ENCODE results near the gene TMEM97. TPM values are rescaled to one million over a fixed set of nuclear protein-coding genes. Genes with fewer than 3 reads are reported as not detected.
"Not testable (repeated sequence)": the region's sequence is repeated elsewhere in the genome, so short reads cannot be mapped to it uniquely, and the experiment has no call there.

The TMEM97 gene
- 10 to 100 TPM; 14.3 to 25.1 (median 18.1) TPM for total RNA-seq
- long read RNA-seq, donor 1, transcript TMEM97-201 (3 exons, 2,568 nt): major isoform, 13 of 19 reads
- long read RNA-seq, donor 1, partial matches to known transcripts: 3 of 19 reads
- long read RNA-seq, donor 1, other reads (novel, unspliced or antisense): 2 of 19 reads
- long read RNA-seq, donor 2, partial matches to known transcripts: 0 of 4 reads
- long read RNA-seq, donor 2, other reads (novel, unspliced or antisense): 1 of 4 reads

GRCh38 chr17:28318759-28319597 is at the start of gene TMEM97:
TMEM97 (plus strand) TSS chr17:28319200; CDS start chr17:28319240, 40 bp downstream.
- H3K4me3 ChIP-seq: peak within 1 kb of the TSS; percentile 23
- H3K4me1 ChIP-seq (ENCODE audit: low read depth): peaks cover 14% of the 10 kb centered on the region
- no peaks in the 10 kb centered on the region for H3K36me3 ChIP-seq (ENCODE audit: low read depth)
- no peaks in the 10 kb centered on the region for H3K9me3 ChIP-seq
- intact Hi-C loops (cut with DNase I, micrococcal nuclease): no loop called here
- peak; percentile 99 for ATAC-seq
- peak; percentile 96 to 97 (median 97) for DNase-seq
- no peak for TF ChIP-seq CTCF (IDR thresholded peaks at IDR 0.05)

GRCh38 chr17:28270055-28270454 is 48.9 kb upstream of the TMEM97 start:
- intact Hi-C loops (cut with DNase I, micrococcal nuclease): no loop called here
- H3K4me1 ChIP-seq (ENCODE audit: low read depth): no peaks in the 10 kb centered on the region
- H3K9me3 ChIP-seq: no peaks in the 10 kb centered on the region
- ATAC-seq: no peak
- H3K36me3 ChIP-seq (ENCODE audit: low read depth): no peaks in the 10 kb centered on the region
- no peak overlapping the region for H3K4me3 ChIP-seq
- no peak for TF ChIP-seq CTCF (IDR thresholded peaks at IDR 0.05)
- DNase-seq: no peak

GRCh38 chr17:28270926-28271325 is 48.1 kb upstream of the TMEM97 start:
- Histone ChIP-seq H3K4me1 (ENCODE audit: low read depth) (no peaks in the 10 kb centered on the region), H3K9me3 (no peaks in the 10 kb centered on the region), H3K4me3 (no peak overlapping the region), H3K36me3 (ENCODE audit: low read depth) (no peaks in the 10 kb centered on the region)
- no peak for TF ChIP-seq CTCF (IDR thresholded peaks at IDR 0.05)
- ATAC-seq (no peak), DNase-seq (no peak)
- intact Hi-C loops (cut with DNase I, micrococcal nuclease): no loop called here

- no peak for TF ChIP-seq CTCF (IDR thresholded peaks at IDR 0.05)
- no peak overlapping the region for H3K4me3 ChIP-seq
- no peaks in the 10 kb centered on the region for H3K9me3 ChIP-seq
- no peaks in the 10 kb centered on the region for H3K36me3 ChIP-seq (ENCODE audit: low read depth)
- no peak for DNase-seq
- H3K4me1 ChIP-seq (ENCODE audit: low read depth): no peaks in the 10 kb centered on the region
- intact Hi-C loops (cut with DNase I, micrococcal nuclease): no loop called here
- no peak for ATAC-seq
Measured at GRCh38 chr17:28271431-28271830, 47.6 kb upstream of the TMEM97 start.

- no peak for TF ChIP-seq CTCF (IDR thresholded peaks at IDR 0.05)
- Histone ChIP-seq H3K4me1 (ENCODE audit: low read depth) (no peaks in the 10 kb centered on the region), H3K9me3 (no peaks in the 10 kb centered on the region), H3K4me3 (no peak overlapping the region), H3K36me3 (ENCODE audit: low read depth) (no peaks in the 10 kb centered on the region)
- no peak for ATAC-seq
- intact Hi-C loops (cut with DNase I, micrococcal nuclease): no loop called here
- DNase-seq: no peak
Measured at GRCh38 chr17:28272166-28272565, 46.8 kb upstream of the TMEM97 start.

GRCh38 chr17:28273341-28273740 is 45.7 kb upstream of the TMEM97 start:
- H3K4me3 ChIP-seq; intact Hi-C loops (cut with DNase I, micrococcal nuclease); ATAC-seq; H3K36me3 ChIP-seq (ENCODE audit: low read depth); DNase-seq; H3K9me3 ChIP-seq; H3K4me1 ChIP-seq (ENCODE audit: low read depth): not testable (repeated sequence)

Data from mucosa of descending colon (tissue), 3 donors.